Suprapubic skin (tissue), 4 donors: ENCODE results near the gene INHBC. TPM values are rescaled to one million over a fixed set of nuclear protein-coding genes. Genes with fewer than 3 reads are reported as not detected.

Experiments used
- DNase-seq, 2 donors: peaks; one replicate each; pipeline ENCODE4 v3.0.0-alpha.2; 2019; ENCODE audit warnings: low spot score in 2 of 2
- H3K27ac ChIP-seq: fragments of 200-600 bp; sonication (generic); one replicate; pipeline ENCODE4 v1.5.1; 2019
- H3K27me3 ChIP-seq: fragments of 200-600 bp; sonication (generic); one replicate; pipeline ENCODE4 v1.5.1; 2019
- H3K36me3 ChIP-seq: fragments of 200-600 bp; sonication (generic); one replicate; pipeline ENCODE4 v1.5.1; 2019
- H3K4me1 ChIP-seq: fragments of 200-600 bp; sonication (generic); one replicate; pipeline ENCODE4 v1.5.1; 2019
- H3K4me3 ChIP-seq: fragments of 200-600 bp; sonication (generic); one replicate; pipeline ENCODE4 v1.5.1; 2019; ENCODE audit warnings: mild to moderate bottlenecking
- H3K9me3 ChIP-seq: fragments of 200-600 bp; sonication (generic); one replicate; pipeline ENCODE4 v1.5.1; 2019
- CTCF ChIP-seq, 2 donors: fragments of 200-600 bp in 1 of 2; fragments of 450-650 bp in 1 of 2; sonication (generic) in 1 of 2; IDR thresholded peaks; one replicate each; pipeline ENCODE4 v1.5.1; 2016 to 2019; ENCODE audit warnings: antibody characterized with exemption in 2 of 2, mild to moderate bottlenecking in 1 of 2, moderate library complexity in 1 of 2
- EP300 ChIP-seq: sonication (generic); formaldehyde crosslinking; IDR thresholded peaks from one replicate; pipeline ENCODE4 v1.6.1; 2017; ENCODE audit warnings: antibody characterized with exemption
- POLR2A ChIP-seq, 2 donors: fragments of 450-650 bp; IDR thresholded peaks; one replicate each; pipeline ENCODE4 v1.6.1; 2017; ENCODE audit warnings: antibody characterized with exemption in 2 of 2, mild to moderate bottlenecking in 2 of 2, moderate library complexity in 2 of 2
- POLR2AphosphoS5 ChIP-seq, 3 donors: sonication (generic); formaldehyde crosslinking; IDR thresholded peaks; one replicate each; pipeline ENCODE4 v1.6.1; 2017; ENCODE audit warnings: antibody characterized with exemption in 3 of 3
- WGBS: methylation state at CpG from one replicate; pipeline ENCODE4 v1.1.5; 2018; 5-methylcytosine and 5-hydroxymethylcytosine counted together
- total RNA-seq, 4 donors: library from RNA; depleted of rRNA; stranded (reverse); fragments of >200 nt; gene quantifications; one replicate each; pipeline ENCODE4 v1.1.0, GENCODE V29; 2016

The INHBC gene
- total RNA-seq, 4 donors from 2014 or later: not detected

GRCh38 chr12:57467212-57467874 is 32.8 kb downstream of the INHBC start:
- DNase-seq: no peak
- Histone ChIP-seq H3K4me3 (no peak overlapping the region), H3K36me3 (peaks cover 5% of the 10 kb centered on the region), H3K27me3 (peaks cover 12% of the 10 kb centered on the region), H3K9me3 (no peaks in the 10 kb centered on the region), H3K27ac (no peak overlapping the region), H3K4me1 (peaks cover 6% of the 10 kb centered on the region)
- TF ChIP-seq POLR2A (IDR thresholded peaks at IDR 0.05) (no peak), POLR2AphosphoS5 (IDR thresholded peaks at IDR 0.05) (no peak), EP300 (no peak), CTCF (IDR thresholded peaks at IDR 0.05) (no peak)
- 88% methylated on average over 12 of the region's 12 CpGs for WGBS

GRCh38 chr12:57467915-57468314 is 33.3 kb downstream of the INHBC start:
- Histone ChIP-seq H3K27me3 (peaks cover 14% of the 10 kb centered on the region), H3K36me3 (peaks cover 5% of the 10 kb centered on the region), H3K27ac (no peak overlapping the region), H3K9me3 (no peaks in the 10 kb centered on the region), H3K4me3 (no peak overlapping the region), H3K4me1 (peaks cover under 1% of the 10 kb centered on the region)
- no peak for TF ChIP-seq CTCF (IDR thresholded peaks at IDR 0.05)
- TF ChIP-seq POLR2A (IDR thresholded peaks at IDR 0.05): no peak
- TF ChIP-seq EP300: no peak
- TF ChIP-seq POLR2AphosphoS5 (IDR thresholded peaks at IDR 0.05): no peak
- 56% methylated on average over 11 of the region's 11 CpGs for WGBS
- no peak for DNase-seq

GRCh38 chr12:57469296-57470164 is 34.9 kb downstream of the INHBC start:
- Histone ChIP-seq H3K36me3 (peaks cover 5% of the 10 kb centered on the region), H3K27me3 (peaks cover 18% of the 10 kb centered on the region), H3K27ac (no peak overlapping the region), H3K4me1 (no peaks in the 10 kb centered on the region), H3K9me3 (no peaks in the 10 kb centered on the region), H3K4me3 (no peak overlapping the region)
- no peak for DNase-seq
- 89% methylated on average over 7 of the region's 10 CpGs for WGBS
- TF ChIP-seq POLR2A (IDR thresholded peaks at IDR 0.05) (no peak), CTCF (IDR thresholded peaks at IDR 0.05) (no peak), POLR2AphosphoS5 (IDR thresholded peaks at IDR 0.05) (no peak), EP300 (no peak)

GRCh38 chr12:57470286-57470969 is 35.8 kb downstream of the INHBC start:
- DNase-seq: no peak
- H3K4me3 ChIP-seq: no peak overlapping the region
- peaks cover 26% of the 10 kb centered on the region for H3K27me3 ChIP-seq
- H3K36me3 ChIP-seq: peaks cover 5% of the 10 kb centered on the region
- no peak overlapping the region for H3K27ac ChIP-seq
- WGBS: 98% methylated on average over 10 of the region's 14 CpGs
- TF ChIP-seq CTCF (IDR thresholded peaks at IDR 0.05) (no peak), POLR2AphosphoS5 (IDR thresholded peaks at IDR 0.05) (no peak), EP300 (no peak), POLR2A (IDR thresholded peaks at IDR 0.05) (no peak)
- H3K9me3 ChIP-seq: no peaks in the 10 kb centered on the region
- H3K4me1 ChIP-seq: peaks cover 7% of the 10 kb centered on the region
